8988T (cell line): Measurements from ENCODE around the gene PRG2.
"Not testable (repeated sequence)": the region's sequence is repeated elsewhere in the genome, so short reads cannot be mapped to it uniquely, and the experiment has no call there.

Source experiments
- DNase-seq: peaks from one replicate; pipeline ENCODE4 v3.0.0; 2011

The PRG2 gene

DNA sequence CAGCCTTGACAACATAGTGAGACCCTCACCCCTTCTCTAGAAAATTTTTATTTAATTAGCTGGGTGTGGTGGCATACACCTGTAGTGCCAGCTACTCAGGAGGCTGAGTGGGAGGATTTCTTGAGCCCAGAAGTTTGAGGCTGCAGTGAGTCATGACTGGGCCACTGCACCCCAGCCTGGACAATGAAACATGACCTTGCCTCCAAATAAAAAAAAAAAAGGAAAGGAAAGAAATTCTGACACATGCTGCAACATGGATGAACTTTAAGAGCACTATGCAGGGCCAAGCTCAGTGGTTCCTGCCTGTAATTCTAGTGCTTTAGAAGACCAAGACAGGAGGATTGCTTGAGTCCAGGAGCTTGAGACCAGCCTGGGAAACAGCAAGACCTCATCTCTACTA, 27.7 kb upstream of the PRG2 start:
- DNase-seq = no peak

DNA sequence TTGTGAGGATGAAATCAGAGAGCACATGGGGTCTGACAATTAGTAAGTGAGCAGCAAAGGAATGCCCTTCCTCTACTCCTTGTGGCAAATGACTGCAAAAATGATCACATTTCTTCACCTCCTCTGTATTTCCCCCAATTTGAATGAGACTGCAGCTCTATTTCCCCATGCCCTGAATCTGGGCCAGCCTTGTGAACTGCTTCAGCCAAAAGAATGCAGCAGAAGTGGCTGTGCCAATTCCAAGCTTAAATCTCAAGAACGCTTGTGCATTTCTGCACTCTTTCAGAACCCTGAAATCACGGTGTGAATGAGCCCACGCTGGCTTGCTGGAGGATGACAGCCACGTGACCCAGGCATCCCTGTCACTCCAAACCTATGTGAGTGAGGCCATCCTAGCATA, 26.6 kb upstream of the PRG2 start:
- DNase-seq = no peak

DNA sequence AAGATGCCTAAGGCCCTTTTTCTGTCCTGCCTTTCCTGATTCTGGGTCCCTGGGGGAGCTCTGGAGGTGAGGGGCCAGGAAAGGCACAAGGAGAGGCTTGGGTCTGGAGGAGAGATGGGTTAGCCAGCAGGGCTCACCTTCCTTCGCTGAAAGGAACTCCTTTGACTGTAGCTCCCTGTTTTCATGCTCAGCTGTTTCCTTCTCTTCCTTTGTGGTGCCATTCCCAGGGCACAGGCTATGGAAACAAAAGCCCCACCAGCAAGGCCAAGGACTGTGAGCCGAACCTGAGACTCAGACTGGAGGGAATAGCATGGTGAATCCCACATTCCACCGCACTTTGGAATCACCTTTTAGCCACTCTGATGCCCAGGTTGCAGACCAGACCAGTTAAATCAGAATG, 26.0 kb upstream of the PRG2 start:
- DNase-seq = no peak

DNA sequence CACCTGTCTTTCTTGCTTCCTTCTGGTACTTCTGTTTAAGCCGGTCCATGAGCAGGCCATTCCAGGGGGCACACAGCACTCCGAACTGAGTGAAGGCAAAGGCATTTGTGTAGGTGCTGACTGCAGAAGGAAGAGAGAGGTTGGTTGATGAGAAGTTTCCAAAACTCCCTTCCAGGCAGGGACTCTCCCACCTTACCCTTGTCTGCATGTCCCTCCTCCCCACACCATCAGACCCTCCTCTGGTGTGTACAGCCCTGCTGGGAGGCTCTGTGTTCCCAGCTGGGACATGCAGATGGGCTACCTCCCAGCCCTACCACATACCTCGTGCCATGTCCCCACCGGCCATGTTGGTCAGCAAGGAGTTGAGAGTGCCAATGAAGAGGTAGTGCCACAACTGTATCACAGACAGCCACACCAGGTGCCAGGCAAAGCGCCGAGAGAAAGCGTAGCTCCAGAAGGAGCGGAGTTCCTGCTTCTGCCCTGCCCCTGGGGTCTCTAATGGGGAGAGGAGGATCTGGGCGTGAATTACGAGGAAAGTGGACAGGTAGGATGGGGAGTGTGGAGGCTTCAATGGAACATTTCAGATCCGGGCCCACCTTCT, 24.3 kb upstream of the PRG2 start:
- no peak for DNase-seq

DNA sequence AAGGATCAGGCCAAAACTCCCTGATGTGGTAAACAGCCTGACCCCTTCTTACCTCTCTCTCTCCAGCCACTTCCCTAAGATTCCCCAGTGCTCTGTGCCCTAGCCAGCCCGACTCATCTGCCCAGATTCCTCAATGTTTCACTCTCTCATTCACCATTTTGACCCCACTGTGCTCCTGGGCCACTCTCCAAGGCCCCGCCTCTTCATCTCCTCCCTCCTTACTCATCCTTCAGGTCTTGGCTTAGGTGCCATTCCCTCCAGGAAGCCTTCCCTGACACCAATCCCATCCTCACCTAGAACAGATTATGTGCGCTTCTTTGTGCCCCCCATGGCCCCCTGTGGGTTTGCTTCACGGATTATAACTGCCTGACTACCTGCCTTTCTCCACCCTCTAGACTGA, 23.2 kb upstream of the PRG2 start:
- DNase-seq = no peak

DNA sequence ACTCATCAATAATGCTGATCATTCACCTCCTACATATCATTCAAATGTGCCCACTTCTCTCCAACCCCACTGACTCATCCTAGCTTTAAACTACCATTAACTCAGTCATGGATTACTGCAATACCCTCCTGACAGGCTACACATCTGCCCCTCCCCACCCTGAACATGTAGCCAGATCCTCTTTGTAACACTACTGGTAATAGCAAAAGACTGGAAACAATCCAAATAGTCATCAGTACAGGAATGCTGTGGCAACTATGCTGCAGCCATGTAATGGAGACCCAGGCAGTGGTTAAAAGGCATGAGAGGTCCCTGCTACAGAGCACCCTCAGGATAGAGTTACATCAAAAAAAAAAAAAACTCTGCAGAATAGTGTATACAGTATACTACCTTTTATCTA, 19.8 kb upstream of the PRG2 start:
- DNase-seq = no peak

DNA sequence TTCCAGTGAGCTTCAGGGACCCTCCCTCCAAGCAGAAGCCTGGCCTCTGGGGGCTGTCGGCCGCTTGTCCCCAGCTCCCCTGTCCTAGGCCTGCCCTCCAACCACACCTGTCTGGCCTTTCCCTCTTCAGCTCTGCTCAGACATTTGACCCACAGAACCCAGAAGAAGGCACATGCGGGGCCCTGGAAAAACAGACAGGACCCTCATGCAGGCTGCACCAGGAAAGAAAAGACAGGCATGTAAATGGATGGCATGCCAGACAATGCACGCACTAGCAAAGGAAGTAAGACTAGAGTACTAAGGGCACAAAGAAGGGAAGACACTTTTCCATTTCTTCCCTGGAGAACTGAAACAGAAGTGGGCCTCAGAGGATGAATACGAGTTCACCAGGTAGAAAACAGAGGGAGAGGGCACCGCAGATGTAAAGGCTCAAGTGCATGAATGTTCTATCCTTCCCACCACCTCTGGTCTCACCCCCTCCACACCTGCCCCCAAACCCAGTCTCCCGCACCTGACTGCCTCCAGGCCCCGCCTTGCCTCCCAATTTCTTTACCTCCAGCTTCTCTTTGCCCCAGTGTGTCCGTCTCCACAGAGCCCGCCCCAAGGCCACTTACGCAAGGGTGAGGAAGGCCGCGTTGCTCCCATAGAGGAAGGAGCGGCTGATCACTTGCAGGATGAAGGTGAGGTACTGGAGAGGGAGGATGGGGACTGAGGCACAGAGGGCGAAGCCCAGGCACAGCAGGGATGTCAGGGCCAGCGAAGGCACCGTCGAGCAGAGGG, 19.1 kb upstream of the PRG2 start:
- DNase-seq = no peak

DNA sequence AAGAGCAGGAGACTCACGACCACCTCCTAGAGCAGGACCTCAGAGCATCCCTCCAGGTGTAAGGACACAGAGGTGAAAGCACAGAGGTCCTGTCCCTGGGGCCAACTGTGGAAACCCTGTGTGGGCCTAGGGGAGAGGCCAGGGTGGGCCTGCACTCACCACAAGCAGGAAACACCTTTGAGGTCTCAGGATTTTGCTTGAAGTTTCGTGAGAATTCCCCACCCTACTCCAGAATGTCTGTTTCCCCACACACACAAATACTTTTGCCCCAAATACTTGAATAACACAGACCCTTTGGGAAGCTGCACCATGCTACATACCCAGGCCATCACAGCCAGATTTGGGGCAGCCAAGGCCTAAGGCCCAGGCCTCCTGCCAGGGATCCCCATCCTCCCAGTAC, 18.3 kb upstream of the PRG2 start:
- no peak for DNase-seq

DNA sequence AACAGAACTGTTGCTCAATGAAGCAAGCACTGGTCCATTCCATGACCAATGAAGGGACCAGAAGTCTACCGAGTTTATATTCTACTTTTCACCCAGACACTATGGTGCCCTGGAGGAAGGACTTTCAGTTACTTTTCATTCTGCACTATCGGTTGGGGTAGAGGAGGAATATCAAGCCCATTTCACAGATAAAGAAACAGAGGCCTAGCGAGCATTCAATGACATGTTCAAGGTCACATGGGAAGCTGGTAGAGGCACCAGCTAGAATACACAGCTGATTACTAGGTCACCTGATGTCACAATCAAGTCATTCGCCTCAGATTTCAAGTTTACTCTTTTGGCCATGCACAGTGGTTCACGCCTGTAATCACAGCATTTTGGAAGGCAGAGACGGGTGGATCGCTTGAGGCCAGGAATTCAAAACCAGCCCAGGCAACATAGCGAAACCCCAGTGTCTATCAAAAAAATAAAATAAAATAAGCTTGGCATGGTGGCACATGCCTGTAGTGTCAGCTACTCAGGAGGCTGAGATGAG, 17.6 kb upstream of the PRG2 start:
- DNase-seq = no peak

DNA sequence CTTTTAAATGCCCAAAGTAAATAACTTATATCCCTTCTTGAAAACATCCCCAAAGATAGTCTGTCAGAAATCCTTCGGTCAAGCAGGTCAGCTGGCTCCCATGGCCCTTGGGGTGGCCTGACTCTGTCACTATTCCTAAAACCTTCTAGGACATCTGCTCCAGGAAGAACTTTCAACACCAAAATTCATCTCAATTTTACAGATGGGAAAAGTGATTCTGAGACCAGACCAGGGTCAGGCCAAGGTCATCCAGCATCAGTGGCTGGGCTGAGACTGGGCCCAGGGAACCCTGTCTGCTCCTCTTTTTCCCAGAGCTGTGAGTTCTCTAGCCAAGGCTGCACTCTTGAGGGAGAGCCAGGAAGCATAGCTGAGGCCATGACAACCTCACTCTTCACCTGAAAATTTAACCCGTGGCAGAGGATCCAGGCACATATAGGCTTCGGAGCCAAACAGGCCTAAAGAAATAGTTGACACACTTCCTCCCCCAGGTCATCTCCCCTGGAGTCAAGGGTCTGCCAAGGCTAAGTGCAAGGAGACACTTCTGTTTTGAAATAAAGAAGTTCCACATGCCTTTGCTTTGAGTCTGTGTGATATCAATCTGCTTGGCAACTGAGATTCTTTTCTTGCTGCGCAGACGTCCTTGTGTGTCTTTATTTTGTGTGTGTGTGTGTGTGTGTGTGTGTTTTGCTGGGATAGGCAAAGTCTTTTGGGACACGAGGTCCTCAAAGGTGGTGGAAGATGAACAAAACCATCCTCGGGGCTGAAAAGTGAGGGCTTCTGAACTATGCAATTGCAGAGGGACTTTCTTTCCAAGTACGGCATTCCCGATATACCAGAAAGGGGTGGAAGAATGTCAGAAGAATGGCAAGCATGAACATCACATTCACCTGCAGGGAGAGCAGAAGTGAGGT, 16.8 kb upstream of the PRG2 start:
- no peak for DNase-seq

DNA sequence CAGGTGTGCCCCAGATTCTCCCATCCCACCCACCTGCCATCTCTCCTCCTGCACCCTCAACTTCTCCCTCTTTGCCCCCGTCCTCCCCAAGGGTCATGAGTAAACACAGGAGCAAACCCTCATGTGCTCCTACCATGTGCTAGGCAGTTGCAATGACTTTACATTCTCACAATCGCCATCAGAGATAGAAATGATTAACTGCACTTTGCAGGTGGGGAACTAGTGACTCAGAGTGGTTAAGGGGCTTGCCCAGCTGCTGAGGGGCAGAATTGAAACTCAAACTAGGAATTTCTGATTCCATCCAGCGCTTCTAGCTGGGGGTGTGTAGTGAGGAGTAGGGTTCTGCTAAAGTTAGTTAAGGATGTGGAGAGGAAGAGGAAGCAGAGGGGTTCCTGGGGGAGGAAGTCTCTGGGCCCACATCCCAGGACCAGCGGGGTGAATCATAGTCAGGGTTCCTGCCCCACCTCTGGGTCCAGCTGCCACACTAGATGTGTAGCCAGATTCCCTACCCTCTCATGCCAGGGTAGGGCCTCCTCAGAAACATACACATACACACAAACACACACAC, 16.0 kb upstream of the PRG2 start:
- DNase-seq = no peak

DNA sequence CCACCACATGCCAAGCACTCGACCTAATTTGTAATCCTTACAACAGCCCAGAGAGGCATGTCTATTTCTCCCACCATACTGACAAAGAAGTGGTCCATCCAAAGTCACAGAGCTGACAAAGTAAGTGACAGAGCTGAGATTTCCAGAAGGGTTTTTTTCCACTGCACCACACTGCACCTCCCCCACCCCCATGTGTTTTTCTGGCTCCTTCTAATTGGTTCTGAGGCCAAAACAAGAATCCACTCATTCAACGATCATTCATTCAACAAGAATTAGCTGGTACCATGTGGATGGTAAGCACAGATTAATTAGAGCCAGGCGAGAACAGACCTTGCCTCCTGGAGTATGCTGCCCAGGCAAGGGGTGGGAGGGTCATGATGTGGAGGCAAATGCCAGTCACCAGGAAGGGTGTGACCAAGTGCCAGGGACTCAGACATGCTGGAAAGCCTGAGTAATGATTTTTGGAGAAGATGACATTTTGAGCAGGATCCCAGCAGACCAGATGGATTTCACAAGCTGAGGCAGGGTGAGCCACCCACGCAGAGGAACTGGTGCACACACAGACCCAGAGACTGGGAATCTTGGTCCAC, 14.9 kb upstream of the PRG2 start:
- no peak for DNase-seq

DNA sequence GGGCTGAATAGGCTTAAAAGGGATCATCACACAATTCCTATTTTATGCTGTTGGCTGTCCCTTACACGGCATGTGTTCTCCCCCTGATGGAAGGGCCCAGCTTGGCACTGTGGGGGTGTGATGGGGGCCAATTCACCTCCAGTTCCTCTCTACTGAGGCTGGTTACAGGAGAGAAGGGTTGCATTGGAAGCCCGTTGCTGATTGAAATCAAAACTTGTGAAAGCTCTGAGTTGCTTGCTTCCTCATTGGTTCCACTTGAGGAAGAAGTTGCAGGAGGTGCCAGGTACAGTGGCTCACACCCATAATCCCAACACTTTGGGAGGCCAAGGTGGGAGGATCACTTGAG, 13.3 kb upstream of the PRG2 start:
- no peak for DNase-seq

DNA sequence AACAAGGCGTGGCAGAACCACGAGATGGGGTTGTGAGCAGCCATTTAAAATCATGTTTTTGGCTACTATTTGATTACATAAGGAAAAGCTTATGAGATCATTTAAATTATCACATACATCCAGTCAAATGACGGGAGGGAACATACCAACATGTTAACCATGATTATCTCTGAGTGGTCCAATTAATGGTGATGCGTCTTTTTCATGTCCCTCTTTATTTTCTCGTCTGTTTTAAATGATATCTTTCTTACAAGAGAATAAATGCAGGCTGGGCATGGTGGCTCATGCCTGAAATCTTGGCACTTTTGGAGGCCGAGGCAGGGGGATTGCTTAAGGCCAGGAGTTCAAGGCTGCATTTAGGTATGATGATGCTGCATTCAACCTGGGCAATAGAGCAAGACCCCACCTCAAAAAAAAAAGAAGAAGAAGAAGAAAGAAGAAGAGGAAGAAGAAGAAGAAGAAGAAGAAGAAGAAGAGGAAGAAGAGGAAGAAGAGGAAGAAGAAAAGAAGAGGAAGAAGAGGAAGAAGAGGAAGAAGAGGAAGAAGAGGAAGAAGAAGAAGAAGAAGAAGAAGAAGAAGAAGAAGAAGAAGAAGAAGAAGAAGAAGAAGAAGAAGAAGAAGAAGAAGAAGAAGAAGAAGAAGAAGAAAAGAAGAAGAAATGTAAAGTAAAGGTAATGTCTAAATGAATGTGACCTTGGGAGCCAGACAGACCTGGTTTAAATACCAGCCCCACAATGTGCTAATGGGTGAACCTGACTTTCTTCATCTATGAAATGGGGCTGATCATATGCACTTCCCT, 12.8 kb upstream of the PRG2 start:
- DNase-seq = not testable (repeated sequence)

DNA sequence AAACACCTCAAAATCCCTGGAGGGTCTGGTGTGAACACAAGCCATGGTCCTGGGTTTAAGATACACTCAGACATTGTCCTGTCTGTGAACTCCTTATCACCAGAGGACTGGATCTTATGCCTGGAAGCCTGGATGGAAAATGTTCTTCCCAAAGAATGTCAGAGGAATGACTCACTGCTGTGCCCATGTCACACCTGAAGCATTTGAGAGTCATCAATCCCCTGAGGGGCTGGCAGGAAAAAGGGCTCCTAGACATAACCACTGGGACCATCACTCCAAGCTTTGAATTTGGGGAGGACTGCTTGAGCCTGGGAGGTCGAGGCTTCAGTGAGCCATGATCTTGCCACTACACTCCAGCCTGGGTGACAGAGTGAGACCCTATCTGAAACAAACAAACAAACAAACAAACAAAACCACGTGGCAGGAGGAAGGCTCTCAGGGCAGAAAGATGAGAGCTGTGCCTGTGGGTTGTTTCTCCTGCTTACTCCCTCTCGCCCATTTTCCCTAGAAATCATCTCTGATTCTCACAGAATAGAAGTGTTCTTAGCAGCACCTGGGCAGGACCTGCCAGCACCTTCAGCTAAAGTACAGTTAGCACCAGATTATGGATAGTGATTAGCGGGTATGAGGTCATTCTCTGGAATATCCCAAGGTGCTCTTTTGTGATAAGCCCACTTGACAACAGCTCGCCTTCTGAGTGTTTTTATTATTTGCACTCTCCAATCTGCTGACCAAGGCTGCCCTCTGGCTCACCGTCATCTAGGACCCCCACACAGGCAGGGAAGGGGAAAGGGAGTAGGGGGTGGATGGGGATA, 11.9 kb upstream of the PRG2 start:
- DNase-seq = peak; percentile 63

DNA sequence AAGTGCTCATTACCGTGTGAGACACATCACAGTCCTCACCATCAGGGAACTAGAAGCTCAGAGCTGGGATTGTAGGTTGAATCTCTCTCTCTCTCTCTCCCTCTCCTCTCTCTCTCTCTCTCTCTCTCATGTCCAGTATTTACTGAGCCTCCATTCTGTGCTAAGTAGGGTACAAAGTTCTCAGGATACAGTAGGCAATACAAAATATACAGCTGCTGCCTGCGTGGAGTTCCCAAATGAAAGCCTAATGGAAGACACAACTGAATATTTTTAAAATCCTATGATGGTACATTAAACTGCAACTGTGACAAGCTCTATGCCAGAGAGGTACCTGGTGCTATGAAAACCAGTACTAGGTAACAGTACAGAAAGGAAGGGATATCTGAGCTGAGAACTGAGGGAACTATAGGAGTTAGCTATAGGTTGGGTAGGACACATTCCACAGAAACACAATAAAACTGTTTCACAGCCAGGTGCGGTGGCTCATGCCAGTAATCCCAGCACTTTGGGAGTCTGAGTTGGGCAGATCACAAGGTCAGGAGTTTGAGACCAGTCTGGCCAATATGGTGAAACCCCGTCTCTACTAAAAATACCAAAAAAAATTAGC, 9.6 kb upstream of the PRG2 start:
- DNase-seq = no peak

DNA sequence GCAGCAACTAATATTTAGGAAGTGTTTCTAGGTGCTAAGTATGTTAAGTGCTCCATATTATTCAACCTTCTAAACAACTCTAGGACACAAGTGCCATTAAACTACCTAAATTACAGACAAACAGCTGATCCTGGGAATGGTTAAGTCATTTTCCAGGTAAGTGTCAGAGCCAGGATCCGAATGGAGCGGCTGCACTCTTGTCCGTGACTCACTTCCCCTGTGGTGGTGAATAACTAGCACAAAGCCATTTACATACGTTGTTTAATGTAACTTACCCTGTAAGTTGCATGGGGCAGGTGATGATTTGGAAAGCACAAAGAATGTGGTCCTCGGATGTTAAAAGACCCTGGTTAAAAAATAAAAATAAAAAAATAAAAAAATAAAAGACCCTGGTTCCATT, 8.8 kb upstream of the PRG2 start:
- no peak for DNase-seq

DNA sequence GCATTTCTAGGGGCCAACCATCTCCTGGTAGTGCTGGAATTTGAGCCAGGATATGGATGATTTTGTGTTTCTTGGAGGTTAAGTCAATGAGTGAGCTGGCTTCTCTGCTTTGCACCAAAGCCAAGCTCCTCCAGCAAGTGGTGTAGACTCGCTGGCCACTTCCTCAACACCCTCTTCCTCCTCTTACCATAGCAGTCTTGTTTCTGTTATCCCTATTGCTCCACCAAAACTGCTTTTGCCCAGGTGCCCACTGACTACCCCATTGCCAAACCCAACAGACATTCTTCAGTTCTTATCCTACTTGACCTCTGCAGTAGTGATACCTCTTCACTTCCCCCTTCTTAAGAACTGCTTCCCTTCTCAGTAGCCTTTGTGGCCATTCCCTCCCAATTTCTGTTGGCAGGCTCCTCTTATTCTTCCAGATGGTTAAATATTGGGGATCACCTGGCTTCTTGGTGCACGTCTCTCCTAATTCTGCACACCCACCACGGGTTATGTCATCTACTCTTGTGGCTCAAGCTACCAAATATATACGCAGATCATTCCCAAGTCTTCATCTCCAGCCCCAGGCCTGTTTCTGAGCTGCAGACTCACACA, 7.0 kb upstream of the PRG2 start:
- DNase-seq = no peak

DNA sequence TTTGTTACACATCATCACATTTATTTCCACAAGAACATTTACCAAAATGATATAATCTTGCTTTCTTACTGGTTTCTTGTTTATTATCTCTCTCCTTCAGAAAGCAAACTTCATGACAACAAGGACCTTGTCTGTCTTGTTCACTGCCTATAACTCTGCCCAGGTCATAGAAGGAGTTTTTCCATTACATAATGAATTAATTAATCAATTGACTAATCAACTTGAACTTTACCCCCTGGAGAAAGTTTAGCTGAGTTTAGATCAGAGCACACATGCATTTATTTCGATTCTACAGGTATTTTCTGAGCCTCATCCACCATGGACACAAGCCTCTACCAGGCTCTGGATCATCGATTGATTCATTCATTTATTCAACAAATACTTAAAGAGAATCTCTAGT, 6.3 kb upstream of the PRG2 start:
- no peak for DNase-seq

DNA sequence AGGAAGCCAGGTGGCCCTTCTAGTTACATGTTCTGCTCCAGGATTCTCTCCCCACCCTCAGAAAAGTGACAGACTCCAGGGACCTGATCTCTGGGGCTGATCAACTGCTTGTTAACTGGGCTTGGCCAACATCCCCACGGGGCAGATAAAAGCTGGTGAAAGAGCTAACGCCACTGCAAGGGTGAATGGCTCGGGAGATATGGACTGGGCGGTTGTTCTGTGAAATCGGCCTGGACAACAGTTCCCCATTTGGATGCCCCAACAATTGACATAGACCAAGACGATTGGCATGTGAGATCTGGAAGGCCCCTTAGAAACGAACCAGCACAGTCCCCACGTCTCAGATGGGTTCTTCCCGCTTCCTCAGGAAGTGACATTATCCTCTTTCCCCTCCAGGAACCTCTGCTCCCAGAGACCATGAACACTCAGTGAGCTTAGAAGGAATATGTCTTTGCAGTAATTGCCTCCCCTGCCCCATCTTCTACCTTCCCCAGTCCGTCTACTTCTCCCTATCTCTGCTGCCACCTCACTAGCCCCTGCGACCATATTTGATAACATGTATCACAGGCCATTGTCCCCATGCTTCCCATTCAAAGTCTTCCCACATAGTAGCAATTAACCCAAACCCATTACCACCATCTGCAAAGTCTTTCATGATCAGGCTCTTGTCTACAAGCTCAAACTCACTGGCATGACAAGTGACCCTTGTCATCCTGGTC, 5.6 kb upstream of the PRG2 start:
- DNase-seq = no peak
